ENCODE data around the gene SRRM4. TPM values are rescaled to one million over a fixed set of nuclear protein-coding genes. Genes with fewer than 3 reads are reported as not detected.

The SRRM4 gene
- polyA plus RNA-seq, 1 donor from 2014 or later = 9.9 TPM

DNA sequence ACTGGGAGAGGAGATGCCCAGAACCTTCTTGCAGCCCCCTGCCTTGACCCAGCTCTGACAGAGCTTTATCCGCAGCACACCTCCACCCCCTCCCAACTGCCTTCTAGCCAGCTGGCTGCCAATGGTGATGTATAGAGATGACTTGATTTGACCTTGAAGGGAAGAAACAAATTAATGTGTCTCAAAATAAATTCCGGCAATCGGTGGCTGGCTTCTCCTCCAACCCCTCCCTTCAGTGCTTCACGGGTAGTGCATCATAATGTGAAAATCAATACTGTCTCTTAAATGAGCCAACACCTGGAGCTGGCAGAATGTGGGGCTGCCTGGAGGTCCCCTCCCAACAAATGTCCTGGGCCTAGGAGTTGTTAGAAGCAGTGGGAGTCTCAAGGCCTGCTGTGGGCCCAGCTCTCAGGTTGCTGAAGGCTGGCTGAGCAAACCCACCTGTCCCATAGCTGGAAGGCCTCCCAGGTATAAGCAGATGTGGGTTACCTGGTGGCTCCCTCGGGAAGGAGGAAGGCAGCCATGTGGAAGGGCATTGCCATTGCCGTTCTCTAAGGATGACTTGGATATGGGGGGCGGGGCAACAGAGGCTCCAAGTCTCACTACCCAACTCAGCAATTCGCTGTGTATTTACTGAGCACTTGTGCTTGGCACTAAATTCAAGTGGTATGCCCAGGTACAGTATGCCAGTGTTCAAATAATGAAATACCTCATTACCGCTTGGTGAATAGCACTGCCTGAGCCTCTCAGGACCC is 220.6 kb downstream of the SRRM4 start:
- Histone ChIP-seq H3K9ac (ENCODE audit: low read length) (no peak overlapping the region), H3K4me3 (ENCODE audit: low read length) (no peak overlapping the region), H3K79me2 (replicated peaks; ENCODE audit: insufficient read depth, low read length) (no peaks in the 10 kb centered on the region), H2AFZ (ENCODE audit: low read depth, low read length) (no peak overlapping the region), H3K36me3 (ENCODE audit: insufficient read depth, low read length) (no peaks in the 10 kb centered on the region), H3K27ac (ENCODE audit: low read length) (no peak overlapping the region), H4K20me1 (ENCODE audit: insufficient read depth) (no peaks in the 10 kb centered on the region), H3F3A (ENCODE audit: insufficient read depth, low read length, poor library complexity, severe bottlenecking) (no peaks in the 10 kb centered on the region), H3K9me2 (ENCODE audit: insufficient read depth, low read length) (no peaks in the 10 kb centered on the region), H3K27me3 (ENCODE audit: insufficient read depth, low read depth, low read length) (no peaks in the 10 kb centered on the region), H3K9me3 (ENCODE audit: low read length) (no peaks in the 10 kb centered on the region), H3K4me2 (ENCODE audit: low read length) (no peak overlapping the region)
- TF ChIP-seq SMC3 (conservative IDR thresholded peaks at IDR 0.05; ENCODE audit: poor library complexity) (no peak), EZH2 (IDR thresholded peaks at IDR 0.05; ENCODE audit: borderline replicate concordance, insufficient read depth, low read length, poor library complexity, severe bottlenecking) (no peak), EP300 (conservative IDR thresholded peaks at IDR 0.05; ENCODE audit: poor library complexity, severe bottlenecking) (no peak), TAF1 (IDR thresholded peaks at IDR 0.05; ENCODE audit: low read depth) (no peak), RAD21 (conservative IDR thresholded peaks at IDR 0.05) (no peak), POLR2AphosphoS5 (IDR thresholded peaks at IDR 0.05) (no peak), MXI1 (conservative IDR thresholded peaks at IDR 0.05; ENCODE audit: poor library complexity, severe bottlenecking) (no peak)
- TF ChIP-seq, protein P1, sequence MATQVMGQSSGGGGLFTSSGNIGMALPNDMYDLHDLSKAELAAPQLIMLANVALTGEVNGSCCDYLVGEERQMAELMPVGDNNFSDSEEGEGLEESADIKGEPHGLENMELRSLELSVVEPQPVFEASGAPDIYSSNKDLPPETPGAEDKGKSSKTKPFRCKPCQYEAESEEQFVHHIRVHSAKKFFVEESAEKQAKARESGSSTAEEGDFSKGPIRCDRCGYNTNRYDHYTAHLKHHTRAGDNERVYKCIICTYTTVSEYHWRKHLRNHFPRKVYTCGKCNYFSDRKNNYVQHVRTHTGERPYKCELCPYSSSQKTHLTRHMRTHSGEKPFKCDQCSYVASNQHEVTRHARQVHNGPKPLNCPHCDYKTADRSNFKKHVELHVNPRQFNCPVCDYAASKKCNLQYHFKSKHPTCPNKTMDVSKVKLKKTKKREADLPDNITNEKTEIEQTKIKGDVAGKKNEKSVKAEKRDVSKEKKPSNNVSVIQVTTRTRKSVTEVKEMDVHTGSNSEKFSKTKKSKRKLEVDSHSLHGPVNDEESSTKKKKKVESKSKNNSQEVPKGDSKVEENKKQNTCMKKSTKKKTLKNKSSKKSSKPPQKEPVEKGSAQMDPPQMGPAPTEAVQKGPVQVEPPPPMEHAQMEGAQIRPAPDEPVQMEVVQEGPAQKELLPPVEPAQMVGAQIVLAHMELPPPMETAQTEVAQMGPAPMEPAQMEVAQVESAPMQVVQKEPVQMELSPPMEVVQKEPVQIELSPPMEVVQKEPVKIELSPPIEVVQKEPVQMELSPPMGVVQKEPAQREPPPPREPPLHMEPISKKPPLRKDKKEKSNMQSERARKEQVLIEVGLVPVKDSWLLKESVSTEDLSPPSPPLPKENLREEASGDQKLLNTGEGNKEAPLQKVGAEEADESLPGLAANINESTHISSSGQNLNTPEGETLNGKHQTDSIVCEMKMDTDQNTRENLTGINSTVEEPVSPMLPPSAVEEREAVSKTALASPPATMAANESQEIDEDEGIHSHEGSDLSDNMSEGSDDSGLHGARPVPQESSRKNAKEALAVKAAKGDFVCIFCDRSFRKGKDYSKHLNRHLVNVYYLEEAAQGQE (IDR thresholded peaks at IDR 0.05; ENCODE audit: borderline replicate concordance) = no peak
- TF ChIP-seq, protein P2, sequence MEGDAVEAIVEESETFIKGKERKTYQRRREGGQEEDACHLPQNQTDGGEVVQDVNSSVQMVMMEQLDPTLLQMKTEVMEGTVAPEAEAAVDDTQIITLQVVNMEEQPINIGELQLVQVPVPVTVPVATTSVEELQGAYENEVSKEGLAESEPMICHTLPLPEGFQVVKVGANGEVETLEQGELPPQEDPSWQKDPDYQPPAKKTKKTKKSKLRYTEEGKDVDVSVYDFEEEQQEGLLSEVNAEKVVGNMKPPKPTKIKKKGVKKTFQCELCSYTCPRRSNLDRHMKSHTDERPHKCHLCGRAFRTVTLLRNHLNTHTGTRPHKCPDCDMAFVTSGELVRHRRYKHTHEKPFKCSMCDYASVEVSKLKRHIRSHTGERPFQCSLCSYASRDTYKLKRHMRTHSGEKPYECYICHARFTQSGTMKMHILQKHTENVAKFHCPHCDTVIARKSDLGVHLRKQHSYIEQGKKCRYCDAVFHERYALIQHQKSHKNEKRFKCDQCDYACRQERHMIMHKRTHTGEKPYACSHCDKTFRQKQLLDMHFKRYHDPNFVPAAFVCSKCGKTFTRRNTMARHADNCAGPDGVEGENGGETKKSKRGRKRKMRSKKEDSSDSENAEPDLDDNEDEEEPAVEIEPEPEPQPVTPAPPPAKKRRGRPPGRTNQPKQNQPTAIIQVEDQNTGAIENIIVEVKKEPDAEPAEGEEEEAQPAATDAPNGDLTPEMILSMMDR (IDR thresholded peaks at IDR 0.05; ENCODE audit: poor library complexity, severe bottlenecking) = no peak

DNA sequence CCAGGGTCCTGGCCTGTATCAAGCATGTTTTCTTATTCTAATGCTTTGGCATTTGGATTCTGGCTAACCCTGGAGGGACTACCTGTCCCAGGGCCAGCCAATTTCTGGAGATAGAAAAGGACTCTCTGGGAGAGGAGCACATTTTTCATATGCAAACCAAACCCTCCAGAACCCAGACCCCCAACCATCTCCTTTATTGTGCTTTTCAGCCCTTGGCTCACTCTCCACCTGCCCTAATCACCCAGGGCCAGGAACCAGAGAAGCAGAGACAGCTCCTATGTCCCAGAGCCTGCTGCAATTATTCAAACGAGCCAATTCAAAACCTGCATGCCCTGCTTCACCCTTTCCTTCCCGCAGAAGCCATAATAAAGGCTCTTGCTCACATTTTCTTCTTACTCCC is 221.2 kb downstream of the SRRM4 start:
- no peak overlapping the region for H3K4me3 ChIP-seq (ENCODE audit: low read length)
- H3K9me3 ChIP-seq (ENCODE audit: low read length) = no peaks in the 10 kb centered on the region
- H3K36me3 ChIP-seq (ENCODE audit: insufficient read depth, low read length) = no peaks in the 10 kb centered on the region
- no peaks in the 10 kb centered on the region for H3K79me2 ChIP-seq (replicated peaks; ENCODE audit: insufficient read depth, low read length)
- TF ChIP-seq POLR2AphosphoS5 (IDR thresholded peaks at IDR 0.05) (no peak), RAD21 (conservative IDR thresholded peaks at IDR 0.05) (no peak), TAF1 (IDR thresholded peaks at IDR 0.05; ENCODE audit: low read depth) (no peak), SMC3 (conservative IDR thresholded peaks at IDR 0.05; ENCODE audit: poor library complexity) (no peak), EP300 (conservative IDR thresholded peaks at IDR 0.05; ENCODE audit: poor library complexity, severe bottlenecking) (no peak), EZH2 (IDR thresholded peaks at IDR 0.05; ENCODE audit: borderline replicate concordance, insufficient read depth, low read length, poor library complexity, severe bottlenecking) (no peak), MXI1 (conservative IDR thresholded peaks at IDR 0.05; ENCODE audit: poor library complexity, severe bottlenecking) (no peak)
- TF ChIP-seq, protein P2 (IDR thresholded peaks at IDR 0.05; ENCODE audit: poor library complexity, severe bottlenecking) = no peak
- TF ChIP-seq, protein P1 (IDR thresholded peaks at IDR 0.05; ENCODE audit: borderline replicate concordance) = no peak
- H4K20me1 ChIP-seq (ENCODE audit: insufficient read depth) = no peaks in the 10 kb centered on the region
- peak overlapping the region; percentile 11 for H3K9ac ChIP-seq (ENCODE audit: low read length)
- H3F3A ChIP-seq (ENCODE audit: insufficient read depth, low read length, poor library complexity, severe bottlenecking) = no peaks in the 10 kb centered on the region
- H3K27ac ChIP-seq (ENCODE audit: low read length) = no peak overlapping the region
- H3K4me2 ChIP-seq (ENCODE audit: low read length) = no peak overlapping the region
- H3K9me2 ChIP-seq (ENCODE audit: insufficient read depth, low read length) = no peaks in the 10 kb centered on the region
- no peak overlapping the region for H2AFZ ChIP-seq (ENCODE audit: low read depth, low read length)
- H3K27me3 ChIP-seq (ENCODE audit: insufficient read depth, low read depth, low read length) = no peaks in the 10 kb centered on the region
